Right lung (tissue), 5 donors: ENCODE results near the gene GNB5. TPM values are rescaled to one million over a fixed set of nuclear protein-coding genes. Genes with fewer than 3 reads are reported as not detected.
"Not testable (repeated sequence)": the region's sequence is repeated elsewhere in the genome, so short reads cannot be mapped to it uniquely, and the experiment has no call there.

ENCODE experiments used
- DNase-seq, 2 donors: peaks; one replicate each; pipeline ENCODE4 v3.0.0-alpha.2; 2013
- polyA plus RNA-seq, 5 donors: library from polyadenylated mRNA; unstranded; fragments of 120-200 nt; gene quantifications; one replicate each; pipeline versions ENCODE4 v1.2.1 to v1.2.3, GENCODE V29; 2013; ENCODE audit warnings: inconsistent platforms in 1 of 5, low replicate concordance in 1 of 5; ENCODE audit not compliant: insufficient read length in 5 of 5, insufficient read depth in 1 of 5

The GNB5 gene
- polyA plus RNA-seq, 5 donors: 10.6 to 16.0 (median 13.5) TPM

DNA sequence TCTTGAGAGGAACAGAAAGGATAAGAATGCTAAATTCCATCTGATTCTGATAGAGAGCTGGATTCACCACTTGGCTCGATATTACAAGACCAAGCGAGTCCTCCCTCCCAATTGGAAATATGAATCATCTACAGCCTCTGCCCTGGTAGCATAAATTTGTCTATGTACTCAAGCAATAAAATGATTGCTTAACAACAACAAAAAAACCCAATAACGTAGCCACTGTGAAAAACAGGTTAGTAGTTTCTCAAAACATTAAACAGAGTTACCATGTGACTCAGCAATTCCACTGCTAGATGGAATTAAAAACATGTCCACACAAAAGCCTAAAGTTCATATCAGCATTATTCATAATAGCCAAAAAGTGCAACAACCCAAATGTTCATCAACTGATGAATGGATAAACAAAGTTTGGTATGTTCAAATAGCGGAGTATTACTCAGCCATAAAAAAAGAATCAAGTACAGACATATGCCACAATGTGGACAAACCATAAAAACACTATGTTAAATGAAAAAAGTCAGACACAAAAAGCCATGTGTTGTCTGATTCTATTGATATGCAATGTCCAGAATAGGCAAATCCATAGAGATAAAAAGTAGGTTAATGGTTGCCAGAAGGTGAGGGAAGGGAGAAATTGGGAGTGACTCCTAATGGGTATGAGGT, 95.5 kb downstream of the GNB5 start:
- no peak for DNase-seq

DNA sequence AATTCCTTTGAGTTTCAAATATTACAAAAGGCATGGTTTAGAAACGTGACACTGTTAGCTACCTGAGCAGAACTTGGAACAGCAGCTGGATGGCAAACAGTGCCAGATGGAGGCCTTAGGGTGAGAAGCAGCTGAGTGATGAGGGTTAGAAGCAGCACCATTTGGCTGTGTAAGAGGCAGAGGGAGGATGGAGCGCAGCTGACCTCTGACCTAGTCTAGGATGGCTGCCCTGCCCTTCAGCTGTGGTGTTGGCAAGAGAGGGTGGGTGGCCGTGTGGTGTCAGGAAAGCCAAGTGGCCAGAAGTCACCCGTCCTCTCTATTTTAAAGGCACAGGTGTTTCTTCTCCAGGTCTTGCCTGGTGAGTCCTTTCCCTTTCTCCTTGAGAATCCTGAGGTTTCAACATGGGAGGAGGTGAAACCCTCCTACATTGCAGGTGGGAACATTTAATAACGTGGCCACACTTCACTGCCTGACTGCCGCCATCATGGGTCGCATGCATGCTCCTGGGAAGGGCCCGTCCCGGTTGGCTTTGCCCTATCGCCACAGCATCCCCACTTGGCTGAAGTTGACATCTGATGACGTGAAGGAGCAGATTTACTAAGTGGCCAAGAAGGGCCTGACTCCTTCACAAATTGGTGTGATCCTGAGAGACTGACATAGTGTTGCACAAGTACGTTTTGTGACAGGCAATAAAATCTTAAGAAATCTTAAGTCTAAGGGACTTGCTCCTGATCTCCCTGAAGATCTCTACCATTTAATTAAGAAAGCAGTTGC, 96.2 kb downstream of the GNB5 start:
- DNase-seq: no peak

DNA sequence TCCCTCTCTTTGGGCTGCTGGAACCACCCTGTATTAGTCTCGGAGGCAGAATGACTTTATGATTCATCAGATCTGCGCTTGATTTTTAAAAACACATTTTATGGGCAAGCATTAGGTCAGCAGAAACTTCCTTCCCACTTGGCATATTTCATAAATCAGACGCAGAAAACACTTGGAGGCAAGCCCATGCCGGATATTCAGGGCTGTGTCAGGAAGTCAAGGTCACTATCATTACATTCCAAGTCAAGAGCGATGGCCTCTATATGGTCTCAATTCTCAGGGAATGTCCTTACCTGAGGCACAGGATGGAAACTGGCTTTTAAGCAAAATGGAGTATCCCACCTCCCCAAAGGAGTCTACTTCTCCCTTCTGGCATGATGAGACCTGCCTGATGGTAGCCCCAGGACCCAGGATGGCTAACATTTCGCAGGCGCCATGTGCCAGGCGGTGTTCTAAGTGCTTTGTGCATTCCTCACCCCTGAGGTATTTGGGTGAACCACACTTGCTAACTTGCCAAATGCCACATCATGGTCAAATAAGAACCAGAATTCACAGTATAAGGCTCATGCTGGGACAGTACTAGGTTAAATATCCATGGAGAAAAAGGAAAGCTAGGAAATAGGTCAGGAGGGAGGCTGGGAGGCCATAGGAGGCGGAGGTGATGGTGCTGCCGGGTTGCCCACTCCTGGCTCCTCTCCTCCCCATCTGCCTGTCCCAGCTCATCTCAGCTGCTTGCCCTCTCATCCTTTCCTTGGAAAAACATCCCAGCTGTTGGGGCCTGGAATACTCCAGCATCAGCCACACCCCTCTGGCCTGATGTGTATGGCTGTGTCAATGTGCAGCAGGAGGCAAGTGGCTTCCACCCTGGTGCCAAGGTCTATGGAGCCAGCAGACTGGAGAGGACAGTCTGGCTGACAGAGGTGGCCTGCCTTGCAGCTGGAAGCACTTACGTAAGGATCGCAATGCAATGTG, 97.4 kb downstream of the GNB5 start:
- DNase-seq: no peak

DNA sequence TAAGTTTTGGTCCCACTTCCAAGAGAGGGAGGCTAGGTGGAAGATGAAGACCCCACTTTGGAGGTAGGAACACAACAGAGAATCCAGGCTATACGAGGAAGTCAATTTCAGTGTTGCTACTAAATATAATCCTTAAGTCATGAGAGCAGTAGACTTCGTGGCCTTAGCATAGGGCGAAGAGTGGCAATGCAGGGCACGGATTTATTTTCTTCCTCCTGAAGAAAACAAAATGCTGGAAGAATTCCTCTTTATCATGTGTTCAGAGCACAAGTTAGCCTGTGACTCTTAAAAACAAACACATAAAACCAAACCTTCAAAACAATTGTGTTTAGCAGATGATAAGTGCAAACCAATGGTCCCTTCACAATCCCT, 98.0 kb downstream of the GNB5 start:
- no peak for DNase-seq

DNA sequence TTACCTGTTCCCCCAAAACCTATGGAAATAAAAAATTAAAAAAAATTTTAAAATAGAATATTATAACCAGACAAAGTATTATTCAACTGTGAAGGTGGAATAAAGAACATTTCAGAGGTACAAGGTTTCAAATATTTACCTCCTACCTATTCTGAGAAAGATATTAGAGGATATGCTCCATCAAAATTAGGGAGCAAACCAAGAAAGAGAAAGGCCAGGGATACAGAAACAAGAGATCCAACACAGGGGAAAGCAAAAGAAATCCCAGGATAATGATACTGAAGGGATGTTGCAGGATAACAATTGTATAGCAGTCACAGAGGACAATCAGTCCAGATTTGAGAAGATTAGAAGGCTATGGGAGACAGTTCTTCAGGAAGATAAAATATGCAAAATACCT, 101.0 kb downstream of the GNB5 start:
- no peak for DNase-seq

DNA sequence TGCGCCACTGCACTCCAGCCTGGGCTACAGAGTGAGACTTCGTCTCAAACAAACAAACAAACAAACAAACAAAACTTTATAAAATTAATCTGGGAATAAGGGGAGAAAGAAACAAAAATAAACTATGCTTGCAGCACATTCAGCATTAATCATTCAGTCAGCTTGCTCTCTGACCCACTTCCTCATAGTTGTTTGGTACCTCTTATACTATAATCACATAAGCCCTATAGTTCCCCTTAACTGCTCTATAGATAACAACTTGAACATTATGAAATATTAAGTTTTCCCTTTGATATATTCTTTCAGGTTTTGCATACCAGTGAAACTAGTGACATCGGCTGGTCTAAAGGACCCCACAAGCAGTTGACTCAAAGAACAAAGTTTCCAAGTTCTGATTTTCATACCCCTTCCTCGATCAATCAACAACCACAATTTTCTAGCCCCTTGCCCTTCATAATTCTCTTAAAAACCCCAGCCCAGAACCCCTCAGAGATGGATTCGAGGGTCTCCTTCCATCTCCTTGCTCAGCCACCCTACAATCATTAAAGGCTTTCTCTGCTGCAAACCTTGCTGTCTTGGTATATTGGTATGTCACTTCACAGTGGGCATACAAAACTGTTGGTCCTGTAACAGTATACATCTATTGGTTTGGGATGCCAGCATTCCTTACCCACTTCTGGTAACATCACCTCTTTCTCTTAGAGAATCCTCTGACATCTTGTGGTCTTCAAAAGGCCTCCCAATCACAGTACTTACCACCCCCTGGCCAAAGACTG, 105.0 kb downstream of the GNB5 start:
- DNase-seq: no peak

DNA sequence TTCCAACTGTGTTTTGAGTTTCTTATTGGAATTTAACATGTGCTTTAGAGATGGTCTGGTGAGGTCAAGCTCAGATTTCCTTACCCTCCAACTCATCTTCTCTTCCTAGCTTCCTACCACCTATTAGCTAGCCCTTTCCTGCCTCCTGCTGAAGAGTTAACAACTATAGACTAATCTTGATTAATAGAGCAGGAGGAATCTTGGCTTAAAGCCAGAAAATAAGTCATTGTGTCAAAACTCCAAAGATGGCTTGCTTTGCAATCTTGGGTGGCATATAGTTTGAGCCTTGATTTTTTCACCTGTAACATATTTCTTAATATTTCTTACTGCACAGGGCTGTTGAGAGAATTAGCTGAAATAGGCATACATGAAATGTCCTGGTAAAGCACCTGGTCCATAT, 105.9 kb downstream of the GNB5 start:
- DNase-seq: no peak

DNA sequence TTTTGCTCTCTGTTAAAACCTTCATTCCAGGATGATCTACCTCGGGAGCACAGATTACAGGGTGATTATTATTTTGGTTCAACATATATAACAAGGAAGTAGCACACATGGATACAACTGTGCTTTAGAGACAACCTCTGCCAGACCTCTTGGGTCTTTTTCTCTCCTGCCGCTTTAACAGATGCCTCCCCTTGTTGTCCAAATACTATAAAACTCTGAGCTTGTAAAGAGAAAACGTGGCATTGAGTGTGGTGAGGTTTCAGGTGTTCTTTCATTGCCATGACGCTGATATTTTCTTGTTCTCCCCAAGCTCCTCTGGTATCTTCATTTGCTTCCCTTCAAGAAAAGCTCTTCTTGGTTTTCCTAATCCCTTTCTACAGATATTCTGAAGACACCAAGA, 107.6 kb downstream of the GNB5 start:
- no peak for DNase-seq

DNA sequence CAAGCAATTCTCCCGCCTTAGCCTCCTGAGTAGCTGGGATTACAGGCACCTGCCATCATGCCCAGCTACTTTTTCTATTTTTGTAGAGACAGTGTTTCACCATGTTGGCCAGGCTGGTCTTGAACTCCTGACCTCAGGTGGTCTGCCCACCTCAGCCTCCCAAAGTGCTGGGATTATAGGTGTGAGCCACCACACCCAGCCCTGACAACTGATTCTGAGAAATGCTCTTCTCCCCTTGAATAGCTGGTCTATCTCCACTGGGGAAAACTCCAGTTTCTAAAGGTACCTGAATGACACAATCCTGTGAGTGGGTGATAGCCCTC, 108.2 kb downstream of the GNB5 start:
- not testable (repeated sequence) for DNase-seq

DNA sequence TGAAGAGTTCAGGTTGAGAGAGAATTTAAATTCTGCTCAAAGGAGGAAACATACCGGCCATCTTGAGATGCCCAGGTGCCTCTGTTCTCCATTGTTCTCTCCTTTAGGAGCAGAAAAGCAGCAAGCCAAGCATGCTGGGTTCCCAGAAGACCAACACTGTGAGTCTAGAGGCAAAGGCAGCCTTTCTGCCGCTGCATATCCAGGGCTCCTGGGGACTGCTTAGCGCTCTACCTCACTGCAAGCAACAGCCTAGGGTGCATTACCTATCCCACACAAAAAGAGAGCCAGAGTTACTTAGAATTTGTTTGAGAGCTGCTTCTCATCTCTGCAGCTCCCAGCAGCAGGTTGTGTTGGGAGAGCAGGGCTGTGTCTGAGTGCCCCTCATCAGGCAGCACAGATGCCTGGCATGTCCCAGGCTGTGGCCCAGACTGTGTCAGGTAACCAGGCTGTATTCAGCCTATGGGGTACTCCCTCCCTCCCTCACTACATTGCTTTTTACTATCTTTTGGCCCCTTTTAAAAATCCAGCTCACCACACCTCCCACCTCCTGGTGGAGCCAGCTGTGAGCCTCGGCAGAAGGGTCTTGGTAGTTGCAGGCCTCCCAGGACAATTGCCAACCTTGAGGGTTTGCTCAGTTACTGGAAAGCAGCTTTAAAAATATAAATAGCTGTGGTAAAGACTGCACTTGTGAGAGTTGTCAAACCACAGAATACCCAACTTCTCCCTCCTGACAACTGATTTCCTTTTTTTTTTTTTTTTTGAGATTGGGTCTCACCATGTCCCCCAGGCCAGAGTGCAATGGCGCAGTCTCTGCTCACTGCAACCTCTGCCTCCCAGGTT, 108.8 kb downstream of the GNB5 start:
- DNase-seq: no peak

DNA sequence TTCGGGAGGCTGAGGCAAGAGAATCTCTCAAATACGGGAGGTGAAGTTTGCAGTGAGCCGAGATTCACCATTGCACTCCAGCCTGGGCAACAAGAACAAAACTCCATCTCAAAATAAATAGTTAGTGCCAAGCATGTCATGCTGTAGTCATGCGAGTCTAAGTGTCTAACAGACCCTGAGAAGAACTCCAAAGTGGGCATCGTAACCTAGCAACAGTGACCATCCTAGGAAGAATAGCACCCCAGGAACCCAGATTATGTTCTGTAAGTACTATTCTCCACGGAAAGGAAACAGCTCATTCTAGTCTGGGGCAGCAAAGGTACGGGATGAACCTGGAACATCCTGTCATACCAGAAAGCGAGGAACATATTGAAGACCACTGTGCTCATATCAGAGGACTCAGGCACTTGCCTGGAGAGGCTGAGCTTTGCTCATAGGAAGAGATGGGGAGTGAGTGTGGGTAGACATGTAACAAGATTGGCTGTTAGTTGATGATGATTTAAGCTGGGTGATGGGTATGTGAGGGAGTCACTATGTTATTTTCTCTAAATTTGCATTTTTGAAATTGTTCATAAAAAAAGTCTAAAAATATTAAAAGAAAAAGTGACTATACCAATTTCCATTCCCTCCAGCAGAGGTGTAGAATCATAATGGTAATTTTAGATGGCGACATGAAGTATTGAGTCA, 110.3 kb downstream of the GNB5 start:
- DNase-seq: no peak

DNA sequence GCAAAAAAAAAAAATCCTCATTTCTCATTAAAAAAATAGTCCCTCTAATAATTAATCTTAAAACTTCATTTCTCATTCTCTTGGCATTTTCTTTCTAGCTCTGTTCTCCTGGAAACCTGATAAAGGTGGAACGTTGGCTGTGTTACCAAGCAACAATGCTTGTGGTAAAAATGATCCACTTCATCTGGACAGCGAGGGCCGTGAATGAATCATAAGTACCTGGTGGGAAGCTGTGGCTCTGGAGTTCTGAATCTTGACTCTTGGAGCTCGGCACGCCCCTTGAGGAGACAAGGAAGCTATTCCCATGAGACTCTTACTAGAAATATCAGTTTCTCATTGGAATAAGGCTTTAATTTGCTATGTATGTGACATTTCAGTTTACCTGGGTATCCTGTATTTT, 111.2 kb downstream of the GNB5 start:
- no peak for DNase-seq

DNA sequence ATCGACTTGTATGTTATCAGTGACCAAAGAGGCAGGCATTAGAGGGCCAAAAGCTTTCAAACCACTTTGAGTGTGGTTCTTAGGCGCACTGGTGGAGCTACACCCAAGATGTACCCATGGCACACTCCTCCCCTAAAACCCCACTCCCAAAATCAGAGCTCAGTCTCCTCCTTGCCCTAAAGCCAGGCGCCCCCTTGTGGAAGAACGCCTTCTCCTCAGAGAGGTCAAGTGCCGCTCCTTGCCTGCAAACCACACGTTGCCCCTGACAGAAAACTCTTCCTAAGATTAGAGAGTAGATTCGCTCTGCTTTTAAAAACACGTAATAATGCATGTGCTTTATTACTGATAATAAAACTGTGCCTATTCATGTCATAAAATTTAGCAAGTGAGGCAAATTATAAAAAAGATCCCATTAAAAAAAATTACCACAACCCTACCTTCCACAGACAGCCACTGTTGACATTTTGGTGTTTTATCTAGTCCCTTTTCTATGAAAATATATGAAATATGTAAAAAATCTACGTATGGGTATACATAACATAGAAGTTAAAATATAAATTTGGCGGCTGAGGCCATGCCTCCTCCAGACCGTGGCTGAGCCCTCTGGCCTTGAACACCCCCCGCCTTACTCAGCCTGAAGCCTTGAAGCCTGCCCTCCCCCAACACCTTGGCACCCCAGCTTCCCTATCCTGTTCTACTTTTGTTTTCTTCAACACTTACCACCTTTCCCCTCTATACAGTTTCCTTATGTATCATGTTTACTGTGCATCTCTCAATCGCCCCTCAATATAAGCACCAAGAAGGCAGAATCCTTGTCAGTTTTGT, 112.1 kb downstream of the GNB5 start:
- peak; percentile 21 to 57 for DNase-seq

DNA sequence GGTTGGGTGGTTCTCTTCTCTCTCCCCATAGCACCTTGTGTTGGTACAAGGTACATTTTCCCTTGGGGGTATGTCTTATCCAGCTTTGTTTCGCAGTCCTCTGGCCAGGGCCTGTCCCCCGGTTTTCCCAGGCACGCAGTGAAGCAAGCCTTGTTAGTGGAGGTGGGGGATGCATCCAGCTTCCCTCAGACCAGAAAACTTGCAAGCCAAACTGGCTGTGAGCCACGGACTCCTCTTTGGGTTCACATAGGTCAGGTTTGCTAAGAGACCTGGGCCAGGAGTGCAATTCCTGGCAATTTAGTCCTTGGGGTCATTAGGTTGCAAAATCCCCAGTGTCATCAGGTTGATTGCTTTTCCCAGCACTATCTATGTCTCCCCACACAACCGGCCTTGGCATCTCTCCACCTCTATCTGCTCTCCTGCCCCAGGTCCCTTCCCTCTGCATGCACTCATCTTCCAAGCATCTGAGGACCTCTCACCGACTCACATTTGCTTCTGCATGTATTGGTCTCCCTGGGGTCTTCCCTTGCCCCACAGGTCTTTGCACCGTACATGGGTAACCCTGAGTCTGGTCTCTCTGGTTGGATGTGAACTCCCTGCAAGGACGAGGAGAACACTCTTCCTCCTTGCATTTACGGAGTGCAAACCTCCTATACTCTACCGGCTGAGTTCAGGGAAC, 112.9 kb downstream of the GNB5 start:
- no peak for DNase-seq

DNA sequence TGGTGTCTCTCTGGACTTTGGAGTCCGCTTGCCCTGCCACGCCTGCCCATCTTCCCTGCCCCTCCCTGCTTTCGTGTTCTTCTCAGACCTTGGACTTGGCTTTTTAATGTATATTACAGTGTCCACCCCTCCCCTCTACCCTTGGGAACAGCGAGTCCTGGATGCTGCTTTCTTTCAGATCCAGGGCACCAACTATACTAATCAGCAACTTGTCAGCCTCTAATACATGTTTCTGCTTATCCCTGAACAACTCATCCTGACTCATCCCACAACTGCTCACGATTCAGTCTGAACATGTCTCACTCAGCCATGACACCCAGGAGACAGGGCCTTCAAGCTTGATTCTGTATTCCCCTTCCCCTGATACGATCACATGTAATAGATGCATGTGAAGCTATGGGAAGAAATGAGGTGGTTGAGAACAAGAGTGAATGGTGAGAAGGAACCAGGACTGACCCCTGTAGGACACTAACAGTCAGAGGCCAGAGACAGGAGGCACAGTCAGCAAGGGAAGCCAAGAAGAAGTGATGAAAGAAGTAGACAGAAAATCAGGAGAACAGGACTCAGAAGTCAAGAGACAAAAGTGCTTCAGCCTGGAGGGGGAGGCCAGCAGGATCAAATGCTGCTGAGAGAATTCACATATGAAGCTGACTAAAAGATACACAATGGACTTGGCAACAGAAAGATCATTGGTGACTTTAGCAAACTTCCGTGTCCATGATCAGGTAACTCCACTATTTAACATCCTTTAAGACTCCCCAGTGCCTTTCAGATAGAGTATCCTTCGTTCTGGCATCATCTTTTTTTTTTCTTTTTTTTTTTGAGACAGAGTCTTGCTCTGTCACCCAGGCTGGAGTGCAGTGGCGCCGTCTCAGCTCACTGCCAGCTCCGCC, 114.1 kb downstream of the GNB5 start:
- DNase-seq: no peak

DNA sequence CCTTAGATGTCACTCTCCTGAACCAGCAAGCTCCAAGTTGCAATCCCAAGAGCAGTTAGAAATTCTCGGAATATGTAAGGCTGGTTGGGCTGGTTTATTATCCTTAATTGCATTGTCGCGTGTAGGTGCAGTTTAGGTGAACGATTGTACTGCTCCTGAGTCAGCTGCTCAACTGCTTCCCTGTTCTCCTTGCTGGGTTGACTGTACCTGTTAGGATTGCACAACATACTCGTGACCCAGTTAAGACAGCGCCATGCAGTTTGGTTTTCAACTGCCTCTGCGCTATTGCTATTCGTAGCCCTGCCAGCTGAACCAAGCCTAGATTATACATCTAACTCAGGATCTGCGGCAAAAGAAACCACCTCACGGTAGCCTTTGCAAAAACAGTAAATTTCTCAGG, 119.6 kb downstream of the GNB5 start:
- peak; percentile 13 to 20 for DNase-seq

DNA sequence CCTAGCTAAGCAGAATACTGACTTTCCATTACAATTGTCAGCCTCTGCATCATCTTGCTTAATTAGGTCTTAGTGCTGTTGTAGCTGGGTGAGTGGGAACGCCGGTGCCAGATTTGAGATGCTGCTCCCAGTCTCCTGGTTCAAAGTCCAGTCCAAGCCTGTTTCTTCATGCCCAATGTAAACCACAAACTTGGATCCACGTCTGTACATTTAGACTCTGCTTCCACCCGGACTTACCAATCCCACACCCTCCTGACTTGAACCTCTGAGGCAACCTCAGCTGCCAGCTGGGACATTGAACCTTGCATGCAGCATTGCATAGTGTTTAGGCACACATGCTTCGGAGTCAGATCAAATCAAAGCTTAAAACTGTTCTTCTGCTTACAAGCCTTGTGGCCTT, 121.6 kb downstream of the GNB5 start:
- no peak for DNase-seq
